T-helper 2 cell (primary cell): ENCODE data around the gene DIS3L2.

Experiments used
- DNase-seq, 5 experiments: peaks; one replicate each; pipeline versions ENCODE4 v3.0.0 to v3.0.0-alpha.2; 2012 to 2022

The DIS3L2 gene

DNA sequence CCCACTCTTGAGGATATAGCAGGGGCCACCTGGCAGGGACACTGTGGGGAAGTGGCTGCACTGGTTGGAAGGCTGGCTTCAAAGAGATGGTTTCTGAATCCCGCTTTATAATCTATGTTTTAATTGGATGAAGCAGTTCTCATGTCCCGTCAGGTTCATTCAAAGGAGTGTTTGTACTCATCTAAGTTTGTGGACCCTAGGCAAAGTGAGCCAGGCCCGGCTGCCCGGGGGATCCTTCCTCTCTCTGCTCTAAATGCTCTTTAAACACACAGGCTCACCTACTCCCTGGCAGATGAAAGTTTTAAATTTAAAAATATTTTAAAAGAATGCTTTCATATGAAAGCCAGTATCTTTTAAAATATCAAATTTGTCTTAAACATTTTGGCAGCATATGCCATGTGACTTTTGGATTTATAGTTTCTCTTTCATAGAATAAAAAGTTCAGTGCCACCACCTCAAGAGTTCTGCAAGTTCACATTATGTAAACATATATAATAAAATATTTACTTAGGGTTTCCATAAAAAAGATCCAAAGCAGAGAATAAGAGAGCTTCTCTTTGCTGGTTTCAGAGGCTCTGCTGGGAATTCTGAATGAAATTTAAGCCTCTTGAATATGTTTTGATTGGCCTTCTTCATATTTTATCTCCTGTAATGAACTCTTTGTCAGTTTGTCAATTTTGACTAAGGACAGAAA lies 273.6 kb downstream of the DIS3L2 start:
- no peak for DNase-seq

DNA sequence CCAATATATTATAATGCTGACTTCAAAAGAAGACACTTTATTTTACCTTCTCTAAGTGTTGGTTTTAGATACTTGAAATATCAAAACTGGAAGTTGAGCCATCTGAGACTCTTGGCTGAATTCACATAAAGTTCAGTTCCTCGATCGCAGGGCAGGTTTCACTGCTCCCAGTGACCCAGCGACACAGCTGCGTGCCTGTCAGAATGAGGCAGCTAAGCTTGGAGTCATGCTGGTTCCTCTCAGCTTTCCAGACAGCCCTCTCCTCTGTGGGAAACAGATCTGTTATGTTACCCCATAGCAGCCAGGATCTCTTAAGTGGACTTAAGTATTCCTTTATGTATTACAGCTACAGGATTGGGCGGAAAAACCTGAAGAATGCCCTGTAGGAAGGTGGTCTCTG lies 274.2 kb downstream of the DIS3L2 start:
- no peak for DNase-seq

DNA sequence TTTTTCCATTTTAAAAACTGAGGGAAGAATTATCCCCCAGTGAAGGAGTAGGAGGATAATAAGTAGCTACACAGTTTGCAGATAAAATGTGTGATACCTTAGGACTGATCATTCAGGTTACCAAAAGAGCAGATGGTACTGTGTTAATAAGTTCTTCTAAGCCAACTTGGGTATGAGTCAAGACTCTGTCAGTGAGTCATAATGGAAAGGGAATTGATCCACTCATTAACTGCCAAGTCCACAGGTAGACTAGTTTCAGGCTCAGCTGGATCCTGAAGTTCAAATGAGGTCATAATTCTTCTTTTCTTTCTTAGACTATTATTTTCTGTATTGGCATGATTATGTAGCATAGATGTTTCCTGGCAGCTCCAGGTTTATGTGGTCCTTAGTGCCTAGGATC lies 274.7 kb downstream of the DIS3L2 start:
- DNase-seq = peak in 1 of 5 experiments; percentile 14

DNA sequence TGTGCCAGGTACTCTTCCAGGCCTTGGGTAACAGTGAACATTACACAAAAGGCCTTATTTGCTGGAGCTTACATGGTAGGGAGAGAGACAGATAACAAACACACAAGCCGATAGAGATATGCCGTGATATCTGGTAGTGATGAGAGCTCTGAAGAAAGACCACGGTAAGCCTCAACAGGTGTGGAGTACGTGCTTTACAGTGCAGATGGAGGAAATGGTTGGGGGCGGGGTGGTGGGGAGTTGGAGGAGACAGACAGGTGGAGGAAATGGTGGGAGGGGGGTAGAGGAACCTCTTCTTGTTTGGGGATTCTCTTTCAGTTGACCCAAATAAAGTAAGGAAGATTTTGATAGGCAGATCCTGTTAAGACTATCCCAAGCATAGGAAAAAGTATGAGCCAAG lies 276.0 kb downstream of the DIS3L2 start:
- peak in 1 of 5 experiments; percentile 19 for DNase-seq

DNA sequence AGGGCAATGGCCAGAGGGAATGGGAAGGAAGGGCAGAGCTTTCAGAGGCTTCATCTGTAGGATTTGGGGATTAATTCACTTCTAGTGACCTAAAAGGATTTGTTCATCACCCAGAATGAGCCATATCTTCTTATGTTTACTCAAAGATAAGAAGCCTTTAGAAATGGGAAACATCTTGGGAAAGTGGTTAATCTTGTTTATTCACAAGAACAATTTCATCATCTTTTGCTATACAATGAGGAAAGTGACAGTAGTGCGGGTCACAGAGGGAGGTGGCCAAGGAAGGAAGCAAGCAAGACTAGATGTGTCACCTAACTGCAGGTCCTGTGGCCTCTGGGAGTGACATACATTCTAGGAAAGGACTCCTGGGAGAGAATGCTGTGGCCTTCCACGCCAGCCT lies 276.6 kb downstream of the DIS3L2 start:
- DNase-seq = no peak

DNA sequence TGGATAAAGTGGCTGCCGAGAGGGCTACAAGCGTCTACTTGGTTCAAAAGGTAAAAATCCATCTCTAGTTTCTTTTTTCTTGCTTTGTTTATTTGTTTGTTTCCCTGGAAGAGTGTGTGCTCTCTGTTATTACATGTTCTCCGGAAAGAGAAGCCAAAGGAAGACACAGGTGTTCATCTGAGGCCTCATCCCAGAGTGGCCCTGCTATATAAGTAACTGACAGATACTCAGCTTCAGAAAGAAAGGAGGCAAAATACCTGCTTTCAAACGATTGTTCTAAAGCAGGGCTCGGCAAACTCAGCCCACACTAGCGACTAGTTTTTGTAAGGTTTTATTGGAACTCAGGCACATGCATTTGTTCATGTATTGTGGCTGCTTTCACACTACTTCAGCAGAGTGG lies 277.1 kb downstream of the DIS3L2 start:
- DNase-seq = no peak

DNA sequence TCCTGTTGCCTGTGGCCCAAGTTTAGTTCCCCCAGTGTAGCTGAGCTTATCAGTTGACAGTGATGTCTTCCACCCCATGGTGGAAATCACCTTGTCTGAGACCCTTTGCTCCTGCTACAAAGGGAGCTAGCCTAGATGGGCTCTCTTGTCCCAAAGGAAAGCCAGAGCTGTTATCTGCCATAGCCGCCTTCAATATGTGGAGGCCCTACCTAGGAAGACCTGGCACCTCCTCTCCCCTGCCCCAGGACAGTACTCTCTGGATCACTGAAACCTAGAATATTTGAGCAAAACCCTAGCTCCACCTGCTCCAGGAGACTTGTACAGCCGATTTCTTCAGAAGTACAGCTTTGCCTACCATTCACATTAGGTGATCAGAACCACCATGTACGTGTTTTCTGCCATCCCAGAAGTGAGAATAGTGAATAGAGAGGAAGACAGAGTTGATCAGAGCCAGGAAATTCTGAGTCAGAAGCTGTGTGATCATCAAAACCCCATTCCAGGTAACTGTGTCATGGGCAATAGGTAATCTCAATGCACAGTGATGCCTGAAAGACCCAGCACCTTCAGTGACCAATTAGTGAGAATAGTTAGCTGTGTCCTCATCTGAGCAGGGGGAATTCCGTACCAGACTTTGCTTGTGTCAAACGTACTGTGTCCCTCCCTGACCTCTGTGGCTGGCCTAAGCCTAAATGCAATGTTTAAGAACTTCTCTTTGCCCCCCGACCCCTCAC lies 278.6 kb downstream of the DIS3L2 start:
- no peak for DNase-seq

DNA sequence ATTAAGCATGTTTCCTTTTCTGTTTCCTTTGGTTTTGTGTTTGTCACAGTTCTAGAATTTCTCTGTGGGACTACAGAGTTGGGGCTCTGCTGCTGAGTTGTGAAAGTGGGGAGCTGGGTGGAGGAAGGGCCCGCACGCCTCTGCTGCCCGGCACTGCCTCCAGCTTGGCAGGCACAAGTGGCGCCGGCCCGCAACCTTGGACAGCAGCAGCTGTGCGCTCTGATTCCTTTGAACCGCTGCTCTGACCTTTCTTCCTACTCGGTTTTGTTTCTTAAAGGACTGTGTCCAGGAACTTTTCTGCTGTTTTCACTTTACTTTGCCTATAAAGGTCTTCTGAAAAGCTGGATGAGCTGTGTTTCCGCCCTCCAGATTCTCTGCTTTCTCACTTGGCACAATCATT lies 279.4 kb downstream of the DIS3L2 start:
- DNase-seq = no peak

DNA sequence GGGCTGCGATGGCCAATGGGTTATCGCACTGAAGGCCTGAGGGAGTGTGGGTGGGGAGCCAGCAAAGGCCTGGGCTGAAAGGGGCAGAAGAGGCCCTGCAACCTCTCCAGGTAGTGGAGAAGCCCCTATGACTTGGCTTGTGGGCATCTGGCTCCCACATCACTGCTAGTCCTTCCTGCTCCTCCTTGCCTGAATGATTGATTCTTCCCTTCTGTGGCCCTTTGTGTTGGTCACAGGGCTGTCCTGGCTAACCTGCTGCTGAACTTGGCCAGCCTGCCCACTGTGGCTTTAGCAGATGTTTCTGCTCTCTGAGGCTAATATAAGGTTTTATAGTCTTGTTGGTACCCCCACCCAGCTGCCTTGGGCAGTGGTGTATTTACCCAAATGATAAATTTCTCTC lies 280.8 kb downstream of the DIS3L2 start:
- DNase-seq = no peak

DNA sequence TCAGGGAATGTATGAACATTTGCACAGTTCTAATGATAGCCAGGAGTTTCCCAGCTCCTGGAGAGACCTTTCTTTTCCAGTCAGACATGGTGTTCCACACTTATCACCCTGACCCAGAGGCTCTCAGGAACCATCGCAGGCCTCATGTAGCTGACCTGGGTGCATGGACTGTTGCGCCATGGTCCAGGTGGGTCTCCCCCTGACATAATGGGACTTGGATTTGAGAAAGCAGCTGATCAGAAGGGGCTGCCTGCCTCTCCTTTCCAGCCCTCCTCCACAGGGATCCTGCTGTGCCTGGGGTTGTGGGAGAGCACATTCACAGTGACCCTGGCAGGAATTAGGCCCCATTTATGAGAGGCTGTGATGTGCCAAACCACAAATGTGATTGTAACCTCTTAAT lies 283.6 kb downstream of the DIS3L2 start:
- no peak for DNase-seq

DNA sequence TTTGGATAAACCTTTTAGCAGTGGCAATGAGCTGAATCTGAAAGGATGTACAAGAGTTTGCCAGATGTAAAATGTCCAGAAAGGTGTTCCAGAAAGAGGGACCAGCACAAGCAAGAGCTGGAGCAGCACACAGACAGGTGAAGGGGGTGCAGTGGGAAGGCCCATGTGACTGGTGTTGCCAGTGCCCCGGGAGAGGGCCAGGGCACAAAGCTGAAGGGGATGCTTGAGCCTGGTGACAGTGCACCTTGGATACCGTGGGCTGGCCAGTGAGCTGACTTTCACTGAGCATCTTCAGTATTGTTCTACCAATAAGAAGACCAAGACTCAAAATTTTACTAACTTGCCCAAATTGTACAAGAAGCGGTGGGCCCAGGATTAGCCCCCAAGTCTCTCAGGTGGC lies 284.7 kb downstream of the DIS3L2 start:
- no peak for DNase-seq

DNA sequence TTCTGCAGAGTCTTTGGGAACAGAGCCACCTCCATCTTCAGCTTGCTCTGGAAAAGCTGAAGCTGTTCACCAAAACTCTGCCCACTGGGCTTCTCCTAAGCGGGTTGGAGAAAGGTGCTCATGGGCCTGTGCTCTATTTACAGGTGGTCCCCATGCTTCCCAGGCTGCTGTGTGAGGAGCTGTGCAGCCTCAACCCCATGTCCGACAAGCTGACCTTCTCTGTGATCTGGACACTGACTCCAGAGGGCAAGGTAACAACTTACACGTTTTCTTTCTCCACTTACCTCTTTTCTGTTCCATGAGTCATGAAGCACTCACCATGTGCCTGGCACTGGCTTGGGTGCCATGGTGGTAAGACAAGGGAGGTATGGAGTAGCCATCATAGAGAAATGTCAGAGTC lies 287.6 kb downstream of the DIS3L2 start:
- DNase-seq = no peak

DNA sequence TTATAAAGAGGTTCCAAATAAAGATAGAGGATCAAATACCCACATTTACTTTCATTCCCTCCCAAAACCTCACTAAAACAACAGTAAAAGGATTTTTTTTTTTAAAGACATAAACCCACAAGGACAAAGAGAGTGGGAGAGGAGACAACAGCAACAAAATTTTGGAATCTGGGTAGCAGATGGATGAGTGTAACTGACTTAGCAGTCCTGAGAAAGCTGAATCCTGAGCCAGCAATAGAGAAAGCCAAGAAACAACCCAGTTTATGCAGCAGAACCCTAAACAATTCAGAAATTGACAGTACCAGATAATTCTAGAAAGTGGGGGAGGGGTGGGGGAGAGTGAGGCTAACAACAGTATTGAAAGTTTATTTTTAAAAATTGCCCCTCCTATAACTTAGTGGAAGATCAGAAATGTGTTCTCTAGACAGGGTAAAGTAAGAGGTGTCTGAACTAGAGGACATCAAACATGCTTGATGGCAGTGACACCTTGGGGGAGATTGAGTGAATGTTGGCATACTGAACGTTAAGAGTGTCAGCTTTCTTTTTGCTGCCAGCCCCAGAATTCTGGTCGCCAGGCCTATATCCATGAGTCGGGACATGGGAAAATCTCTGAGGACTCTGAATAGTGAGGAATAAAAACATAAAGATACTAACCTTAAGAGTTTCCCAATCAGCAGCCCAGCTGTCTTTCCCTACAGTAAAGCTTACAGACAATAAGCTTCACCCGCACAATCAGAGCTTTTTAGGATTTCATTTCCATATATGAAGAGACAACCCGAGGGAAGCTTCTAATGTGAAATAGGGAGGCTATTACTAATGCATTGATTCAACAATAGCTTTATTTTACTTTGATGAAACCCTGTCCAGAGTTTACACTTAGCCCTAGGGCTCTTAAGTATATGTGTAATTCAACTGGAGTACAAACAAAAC lies 289.0 kb downstream of the DIS3L2 start:
- DNase-seq = no peak

DNA sequence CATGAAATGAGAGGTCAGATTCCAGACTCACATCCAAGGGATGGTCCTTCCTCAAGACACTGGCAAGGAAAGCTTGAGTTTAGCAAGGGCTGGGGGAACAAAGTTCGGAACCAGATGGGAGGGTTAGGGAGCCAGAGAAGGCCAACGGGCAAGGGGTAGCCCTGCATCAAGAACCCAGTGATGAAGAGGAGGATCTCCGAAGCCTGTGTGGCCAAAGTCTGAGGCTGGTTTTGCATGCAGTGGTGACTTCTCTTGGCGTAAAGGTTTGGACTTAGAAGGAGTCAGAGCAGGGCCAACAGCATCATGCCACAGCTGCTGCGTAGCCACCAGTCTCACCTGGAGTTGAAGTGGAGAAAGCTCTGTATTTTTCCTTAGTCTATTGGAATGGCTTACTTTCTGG lies 293.5 kb downstream of the DIS3L2 start:
- DNase-seq = no peak

DNA sequence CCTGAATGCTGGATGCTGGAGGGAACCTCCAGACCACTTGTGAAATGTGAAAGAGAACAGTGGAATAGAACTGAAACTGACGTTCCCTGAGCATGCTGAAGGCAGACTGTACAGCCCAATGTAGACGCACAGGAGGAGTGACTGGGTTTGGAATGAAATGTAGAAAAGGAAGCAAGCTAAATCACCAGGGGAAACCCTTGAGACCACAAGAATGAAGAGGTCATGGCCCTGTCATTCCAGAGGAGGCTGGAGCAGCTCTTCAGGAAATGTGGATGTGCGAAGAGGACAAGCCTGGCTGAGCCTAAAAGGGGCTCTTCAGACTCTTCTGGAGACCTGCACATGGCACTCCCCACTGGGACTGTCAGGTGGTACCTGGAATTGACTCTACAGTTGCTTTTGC lies 298.6 kb downstream of the DIS3L2 start:
- no peak for DNase-seq

DNA sequence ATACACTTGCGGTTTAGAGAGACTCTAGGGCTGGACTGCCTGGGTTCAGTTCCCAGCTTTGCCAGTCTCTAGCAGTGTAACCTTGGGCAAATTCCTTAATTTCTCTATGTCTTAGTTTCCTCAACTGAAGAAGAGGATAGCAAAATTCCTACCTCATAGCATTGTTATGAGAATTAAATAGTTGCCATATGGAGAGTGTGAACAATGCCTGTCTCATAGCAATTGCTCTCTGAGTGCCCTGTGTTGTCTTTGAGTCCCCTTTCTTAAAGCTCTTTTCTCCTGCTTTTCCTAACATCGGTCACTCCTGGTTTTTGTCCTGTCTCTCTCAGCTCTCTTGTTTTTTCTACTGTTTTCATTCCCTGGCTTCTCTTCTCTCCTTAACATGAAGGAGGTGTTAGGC lies 300.3 kb downstream of the DIS3L2 start:
- no peak for DNase-seq

DNA sequence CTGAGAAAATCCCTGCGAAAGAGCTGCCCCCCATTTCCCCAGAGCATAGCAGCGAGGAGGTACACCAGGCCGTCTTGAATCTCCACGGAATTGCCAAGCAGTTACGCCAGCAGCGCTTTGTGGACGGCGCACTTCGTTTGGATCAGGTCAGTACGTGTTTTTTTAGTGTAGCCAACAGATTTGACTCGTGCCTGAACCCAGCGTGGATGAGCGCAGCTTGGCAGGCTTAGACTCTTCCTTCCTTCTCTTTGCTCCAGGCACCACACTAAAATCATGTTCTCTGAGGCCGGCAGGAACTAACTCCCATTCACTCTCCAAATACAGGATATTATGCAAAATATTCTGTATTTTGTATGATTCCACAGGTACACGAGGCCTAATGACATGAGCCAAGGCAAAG lies 301.8 kb downstream of the DIS3L2 start:
- DNase-seq = no peak

DNA sequence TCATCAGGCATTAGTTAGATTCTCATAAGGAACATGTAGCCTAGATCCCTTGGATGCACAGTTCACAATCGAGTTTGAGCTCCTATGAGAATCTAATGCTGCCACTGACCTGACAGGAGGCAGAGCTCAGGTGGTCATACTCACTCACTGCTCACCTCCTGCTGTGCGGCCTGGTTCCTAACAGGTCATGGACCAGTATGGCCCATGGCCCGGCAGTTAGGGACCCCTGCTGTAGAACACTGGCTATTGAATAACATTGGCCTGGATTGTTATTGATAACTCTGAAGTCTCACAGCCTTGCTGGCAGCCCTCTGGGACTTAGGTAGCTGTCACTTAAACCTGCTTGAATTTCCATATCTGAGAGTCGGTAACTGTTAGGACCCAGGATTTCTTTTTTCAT lies 302.6 kb downstream of the DIS3L2 start:
- DNase-seq = no peak

DNA sequence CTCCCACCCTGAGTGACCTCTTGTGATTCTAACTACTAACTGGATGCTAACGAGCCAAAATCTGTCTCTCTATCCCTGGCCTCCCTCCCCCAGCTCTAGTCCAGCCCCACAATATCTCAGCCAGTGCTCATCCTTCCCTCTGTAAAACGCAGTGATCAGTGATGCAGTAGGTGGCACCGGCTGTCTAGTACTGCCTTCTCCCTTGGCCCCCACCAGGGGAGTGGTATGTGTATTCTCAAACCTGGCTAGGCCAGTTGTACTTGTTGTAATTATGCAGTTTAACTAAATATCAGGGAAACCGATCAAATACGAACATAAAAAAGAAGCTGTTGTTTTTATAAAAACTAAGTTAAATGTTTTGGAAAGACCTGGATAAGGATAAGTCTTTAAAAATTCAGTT lies 303.8 kb downstream of the DIS3L2 start:
- no peak for DNase-seq

DNA sequence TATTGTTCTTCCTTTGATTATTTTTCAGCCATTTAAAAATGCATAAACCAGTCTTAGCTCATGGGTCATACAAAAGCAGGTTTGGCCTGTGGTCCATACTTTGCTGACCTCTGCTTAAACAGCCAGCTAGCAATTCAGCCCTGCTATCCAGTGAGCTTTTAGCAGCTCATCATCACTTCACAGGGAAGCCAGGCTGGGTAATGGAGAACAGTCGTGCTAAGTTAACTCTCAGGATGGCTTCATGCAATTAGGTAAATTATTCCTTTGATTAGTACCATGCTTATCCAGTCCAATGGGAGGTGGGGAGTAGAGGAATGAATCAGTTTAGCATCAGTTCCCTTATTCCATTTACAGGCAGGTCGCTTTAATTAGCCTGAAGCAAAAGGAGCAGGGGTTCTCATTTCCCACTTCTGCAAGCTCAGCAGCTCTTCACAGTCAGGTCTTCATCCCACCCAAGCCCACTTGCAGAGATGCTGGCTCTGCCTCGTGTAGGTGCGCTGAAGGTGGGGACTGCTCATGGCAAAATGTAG lies 307.2 kb downstream of the DIS3L2 start:
- DNase-seq = no peak

DNA sequence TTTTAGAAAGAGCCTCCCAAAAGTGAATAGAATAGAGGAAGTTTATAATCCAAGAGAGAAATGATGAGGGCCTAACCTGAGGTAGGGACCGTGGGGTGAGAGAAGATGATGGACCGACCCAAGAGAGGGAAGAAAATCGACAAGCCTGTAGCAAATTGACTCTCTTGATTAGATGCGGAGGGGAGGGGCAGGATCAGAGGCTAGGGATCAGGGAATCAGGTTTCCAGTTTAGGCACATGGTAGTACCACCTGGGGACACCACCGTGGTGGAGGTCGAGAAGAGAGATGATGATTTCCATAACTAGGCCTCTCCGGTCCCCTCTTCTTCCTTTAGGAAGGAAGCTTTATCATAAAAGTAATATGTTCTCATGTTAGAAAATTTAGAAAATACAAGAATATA lies 308.4 kb downstream of the DIS3L2 start:
- no peak for DNase-seq

DNA sequence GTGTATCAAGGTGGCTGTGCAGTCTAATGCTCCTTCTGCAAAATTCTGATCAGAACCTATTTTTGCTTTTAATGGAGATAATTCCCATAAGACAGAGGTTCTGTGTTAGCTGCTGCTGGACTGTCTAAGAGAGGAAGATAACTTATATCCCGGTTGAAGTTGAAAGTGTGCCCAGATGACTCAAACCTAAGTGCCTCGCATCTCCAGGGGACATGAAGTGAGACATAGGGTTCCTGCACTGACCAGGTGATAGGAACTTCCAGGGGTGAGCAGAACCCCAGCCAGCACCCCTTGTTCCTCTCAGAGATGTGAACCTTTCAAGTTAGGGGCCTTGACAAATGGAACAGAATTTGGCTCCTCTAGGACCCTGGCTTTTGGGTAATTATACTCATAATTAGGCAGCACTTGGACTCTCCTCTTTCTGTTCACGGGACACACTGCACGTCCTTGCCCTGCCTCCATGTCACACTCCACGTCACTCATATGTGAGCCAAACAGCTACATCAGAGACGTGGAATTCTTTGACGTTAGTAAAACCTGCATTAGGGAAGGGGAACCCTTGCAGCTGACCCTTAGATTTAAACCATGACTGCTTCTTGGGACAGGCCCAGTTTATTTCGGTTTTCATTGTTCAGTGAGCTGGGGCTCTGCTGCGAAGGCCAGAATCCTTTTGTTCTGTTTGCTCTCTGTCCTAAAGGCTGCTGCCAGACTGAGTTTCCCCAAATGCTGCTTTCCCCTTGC lies 312.6 kb downstream of the DIS3L2 start:
- DNase-seq = no peak

DNA sequence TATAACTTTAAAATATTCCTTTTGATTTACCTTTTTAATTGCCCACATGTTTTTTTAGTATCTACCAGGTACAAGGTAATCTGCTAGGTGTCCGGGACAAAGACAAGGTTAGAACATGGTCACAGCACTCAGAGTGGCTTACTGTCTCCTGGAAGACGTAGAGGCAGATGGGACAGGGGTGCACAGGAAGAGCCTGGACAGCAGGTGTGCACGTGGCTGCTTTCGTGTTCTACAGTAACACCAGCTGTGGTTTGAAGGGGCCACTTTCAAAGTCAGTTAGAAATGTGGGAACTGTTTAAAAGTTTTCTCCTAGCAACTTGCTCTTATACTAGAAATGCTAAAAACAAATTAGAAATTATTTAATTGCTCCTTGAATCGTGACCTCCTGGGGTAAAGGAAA lies 314.2 kb downstream of the DIS3L2 start:
- no peak for DNase-seq
